GM18951 (cell line): ENCODE data around the gene AGBL4.
"Not testable (repeated sequence)": the region's sequence is repeated elsewhere in the genome, so short reads cannot be mapped to it uniquely, and the experiment has no call there.

ENCODE experiments used
- POLR2A ChIP-seq: IDR thresholded peaks from 4 replicates; pipeline ENCODE4 v1.6.1; 2011; ENCODE audit warnings: mild to moderate bottlenecking; ENCODE audit not compliant: insufficient read length, insufficient read depth; ENCODE audit errors: extremely low read depth
- in situ Hi-C: fragments of 300-500 bp; cut with MboI; formaldehyde crosslinking; loops from one replicate; pipeline ENCODE4 v1.12.0; 2022; ENCODE audit warnings: low sequenced_read_pairs, mixed read lengths, inconsistent platforms; ENCODE audit not compliant: unreplicated experiment

Gene AGBL4

DNA sequence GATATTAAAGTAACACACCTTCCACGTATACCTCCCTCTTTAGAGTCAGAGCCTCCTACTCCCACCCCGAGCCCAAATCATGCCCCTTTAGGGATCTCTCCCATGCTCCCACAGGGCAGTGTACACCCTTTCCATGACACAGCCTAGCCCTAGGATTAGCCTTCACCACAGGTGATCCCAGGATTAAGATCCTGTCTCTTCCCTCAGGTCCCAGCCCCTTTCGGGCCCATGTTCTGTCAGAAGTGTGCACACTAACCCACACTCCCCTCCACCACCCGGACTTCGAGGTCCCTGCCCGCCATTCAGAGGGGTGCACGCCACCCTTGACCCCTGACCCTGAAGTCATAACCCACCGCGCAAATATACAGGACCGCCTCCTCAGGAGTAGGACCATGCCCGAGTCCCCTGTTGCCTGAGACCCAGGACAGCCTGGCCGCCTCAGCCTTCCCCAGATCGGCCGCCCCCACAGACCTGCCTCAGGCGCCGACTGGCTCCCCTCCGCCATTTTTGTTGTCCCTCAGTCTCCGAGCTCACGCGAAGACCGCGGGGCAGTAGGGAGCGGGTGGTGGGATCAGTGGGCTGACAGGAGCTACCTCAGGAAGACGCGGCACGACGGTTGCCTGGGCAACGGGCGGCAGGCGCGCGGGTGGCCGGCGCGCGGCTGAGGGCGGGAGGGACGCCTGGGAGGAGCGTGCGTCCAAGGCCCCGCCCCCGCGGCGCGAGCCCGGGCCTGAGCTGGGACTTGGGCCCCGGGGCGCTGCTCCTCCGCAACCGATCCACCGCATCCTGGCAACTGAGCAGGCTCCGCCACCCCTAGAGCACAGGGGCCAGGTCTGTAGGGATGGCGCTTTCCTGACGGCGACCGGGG is at the start of gene AGBL4:
AGBL4 (minus strand) TSS at position 663 of the 868 bp plus-strand sequence.
- TF ChIP-seq POLR2A, result no peak

DNA sequence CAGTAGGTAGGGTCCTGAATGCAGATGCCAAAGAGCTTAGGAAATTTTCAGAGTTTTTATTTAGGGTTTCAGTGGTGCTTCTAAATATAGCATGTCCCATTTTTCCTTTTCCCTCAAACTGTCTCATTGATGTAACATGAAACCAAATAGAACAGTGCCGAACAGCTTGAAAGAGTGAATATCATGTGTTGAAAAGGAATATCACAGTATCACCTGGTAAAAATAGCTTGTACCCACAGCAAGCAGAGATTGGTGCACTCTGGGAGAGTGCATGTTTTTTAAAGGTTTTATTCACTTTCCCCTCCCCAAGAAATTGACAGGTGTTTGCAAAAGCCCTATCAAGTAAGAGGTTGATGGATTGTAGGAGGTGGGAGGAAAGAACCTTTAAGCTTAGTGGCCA is 43.1 kb upstream of the AGBL4 start:
- TF ChIP-seq POLR2A, result no peak
- in situ Hi-C loops, result no loop called here

More for the DNA sequence above, at the start of gene AGBL4:
- in situ Hi-C loops, result no loop called here

DNA sequence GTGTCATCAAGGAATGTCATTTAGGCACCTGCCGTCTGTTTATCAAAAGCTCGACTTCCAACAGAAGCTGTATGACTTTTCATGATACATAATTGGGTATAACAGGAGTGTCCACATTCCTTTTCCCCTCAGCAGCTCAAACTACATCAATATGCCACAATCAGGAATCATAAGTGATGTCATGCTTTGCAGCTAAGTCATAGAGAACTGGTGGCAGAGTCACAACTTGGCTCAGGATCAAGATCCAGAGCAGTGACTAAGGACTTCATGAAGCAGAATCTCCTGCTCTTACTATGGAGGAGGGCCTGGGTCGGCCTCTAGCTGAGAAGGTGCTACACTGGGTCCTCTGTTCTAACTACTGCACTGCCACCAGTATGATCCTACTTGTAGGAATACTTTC is 36.5 kb upstream of the AGBL4 start:
- TF ChIP-seq POLR2A, result no peak
- in situ Hi-C loops, result no loop called here

DNA sequence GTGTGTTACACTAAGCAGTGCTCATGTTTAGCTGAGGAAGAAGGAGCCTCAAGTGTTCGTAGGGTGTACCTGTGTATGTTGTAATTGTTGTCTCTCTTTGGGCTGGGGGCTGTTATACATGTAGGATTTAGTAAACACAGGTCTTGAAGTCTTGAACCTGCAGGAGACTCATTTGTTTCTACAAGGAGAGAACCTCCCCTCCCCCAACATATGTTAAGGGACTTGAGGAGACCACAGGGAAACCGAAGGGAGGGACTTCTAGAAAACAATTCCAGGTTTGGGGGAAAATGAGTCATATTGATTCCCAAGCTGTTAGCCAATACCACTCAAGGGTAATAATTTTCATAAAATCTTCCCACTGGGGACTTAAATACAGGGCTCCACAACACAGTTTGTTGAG is 25.0 kb upstream of the AGBL4 start:
- in situ Hi-C loops, result no loop called here
- TF ChIP-seq POLR2A, result no peak

DNA sequence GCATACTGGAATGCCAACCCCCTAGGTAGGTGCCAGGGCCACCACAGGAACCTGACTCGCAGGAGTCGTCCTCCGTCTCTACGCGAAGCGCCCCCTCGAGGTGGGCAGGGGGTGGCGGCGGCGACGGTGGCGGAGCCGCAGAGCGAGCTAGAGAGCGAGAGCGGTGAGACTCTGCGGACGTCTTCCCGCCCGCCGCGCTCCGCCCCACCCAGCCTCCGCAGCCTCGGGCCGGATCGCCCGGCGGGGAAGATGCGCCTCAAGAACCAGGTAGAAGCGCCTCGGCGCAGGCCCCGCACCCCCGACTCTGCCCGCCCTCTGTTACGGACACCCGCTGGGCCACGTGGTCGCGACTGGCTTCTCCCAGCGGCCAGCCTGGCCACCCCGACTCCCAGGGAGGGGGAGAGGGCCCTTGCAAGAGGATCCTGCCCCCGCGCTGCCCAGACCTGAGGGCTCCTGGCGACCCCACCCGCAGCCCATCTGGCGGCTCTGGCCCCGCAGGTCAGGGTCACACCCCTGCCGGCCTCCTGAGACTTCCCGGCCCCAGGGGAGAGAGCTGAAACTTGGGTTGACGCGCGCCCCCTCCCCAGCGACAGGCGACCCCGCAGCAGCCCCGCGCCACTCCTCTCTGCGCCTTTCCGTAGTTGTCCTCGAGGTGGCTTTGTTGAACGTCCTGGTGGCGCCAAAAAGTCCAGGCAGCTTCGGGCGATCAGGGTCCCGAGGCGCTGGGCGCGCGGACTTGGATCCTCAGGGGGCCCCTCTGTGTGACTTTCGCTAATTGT is 24.4 kb upstream of the AGBL4 start:
- in situ Hi-C loops, result no loop called here

DNA sequence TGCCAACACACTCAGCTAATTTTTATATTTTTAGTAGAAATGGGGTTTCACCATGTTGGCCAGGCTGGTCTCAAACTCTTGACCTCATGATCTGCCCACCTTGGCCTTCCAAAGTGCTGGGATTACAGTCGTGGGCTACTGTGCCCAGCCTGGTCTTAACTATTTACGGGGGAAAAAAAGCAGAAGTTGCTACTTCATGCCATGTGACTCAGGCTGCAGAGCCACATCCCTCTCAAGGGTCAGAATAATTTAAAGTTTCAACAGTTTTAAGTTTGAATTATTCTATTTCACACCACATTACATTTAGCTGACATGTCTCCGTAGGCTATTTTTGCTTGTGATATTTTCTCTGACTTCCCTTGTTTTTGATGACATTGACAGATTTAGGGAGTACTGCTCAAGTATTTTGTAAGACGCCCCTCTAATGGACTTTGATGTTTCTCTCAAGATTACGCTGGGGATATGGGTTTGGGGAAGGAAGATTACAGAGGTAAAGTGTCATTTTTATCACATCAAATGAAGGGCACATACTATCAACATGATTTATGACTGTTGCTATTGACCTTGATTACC is 14.6 kb upstream of the AGBL4 start:
- no peak for TF ChIP-seq POLR2A
- in situ Hi-C loops, result no loop called here

More for the DNA sequence above, 24.4 kb upstream of the AGBL4 start:
- TF ChIP-seq POLR2A, result no peak

DNA sequence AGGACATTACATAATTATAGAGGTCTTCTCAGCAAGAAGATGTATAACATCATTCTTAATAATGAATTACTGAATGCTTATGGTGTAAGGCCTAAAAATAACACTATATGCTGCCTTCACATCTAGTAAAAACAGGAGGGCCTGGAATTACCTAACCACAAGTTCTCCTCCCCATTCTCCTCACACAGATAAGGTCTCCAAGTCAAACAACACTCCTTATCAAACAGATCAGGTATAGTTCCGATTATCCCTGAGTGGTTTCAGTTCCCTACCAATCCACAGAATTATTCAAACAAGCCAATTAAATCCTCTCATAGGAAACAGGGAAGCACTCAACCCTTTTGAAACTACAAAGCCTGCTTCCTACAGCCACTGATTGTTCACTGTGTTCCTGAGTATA is 4.0 kb upstream of the AGBL4 start:
- no peak for TF ChIP-seq POLR2A
- in situ Hi-C loops, result no loop called here

DNA sequence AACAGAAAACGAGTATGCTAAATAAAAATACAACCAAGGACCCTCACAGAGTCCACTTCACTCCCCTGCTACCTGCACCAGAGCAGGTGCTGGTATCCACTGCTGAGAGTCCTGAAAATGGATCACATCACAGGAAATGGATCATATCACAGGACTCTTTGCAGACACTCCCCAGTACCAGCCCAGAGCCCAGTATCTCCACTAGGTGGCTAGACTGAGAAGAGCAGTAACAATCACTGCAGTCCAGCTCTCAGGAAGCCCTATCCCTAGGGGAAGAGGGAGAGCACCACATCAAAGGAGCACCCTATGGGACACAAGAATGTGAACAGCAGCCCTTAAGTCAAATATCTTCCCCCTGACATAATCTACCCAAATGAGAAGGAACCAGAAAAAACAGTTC is 28.0 kb downstream of the AGBL4 start:
- TF ChIP-seq POLR2A, result no peak
- in situ Hi-C loops, result no loop called here

DNA sequence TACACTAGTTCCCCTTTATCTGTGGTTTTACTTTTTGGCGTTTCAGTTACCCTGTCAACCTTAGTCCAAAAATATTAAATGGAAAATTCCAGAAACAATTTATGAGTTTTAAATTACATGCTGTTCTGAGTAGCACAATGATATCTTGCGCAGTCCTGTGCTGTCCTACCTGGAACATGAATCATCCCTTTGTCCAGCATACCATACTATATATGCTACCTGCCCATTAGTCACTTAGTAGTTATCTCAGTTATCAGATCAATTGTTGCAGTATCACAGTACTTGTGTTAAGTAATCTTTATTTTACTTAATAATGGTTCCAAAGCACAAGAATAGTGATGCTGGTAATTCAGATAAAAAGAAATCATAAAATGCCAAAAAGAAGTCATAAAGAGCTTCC is 52.7 kb downstream of the AGBL4 start:
- in situ Hi-C loops, result no loop called here
- TF ChIP-seq POLR2A, result no peak

DNA sequence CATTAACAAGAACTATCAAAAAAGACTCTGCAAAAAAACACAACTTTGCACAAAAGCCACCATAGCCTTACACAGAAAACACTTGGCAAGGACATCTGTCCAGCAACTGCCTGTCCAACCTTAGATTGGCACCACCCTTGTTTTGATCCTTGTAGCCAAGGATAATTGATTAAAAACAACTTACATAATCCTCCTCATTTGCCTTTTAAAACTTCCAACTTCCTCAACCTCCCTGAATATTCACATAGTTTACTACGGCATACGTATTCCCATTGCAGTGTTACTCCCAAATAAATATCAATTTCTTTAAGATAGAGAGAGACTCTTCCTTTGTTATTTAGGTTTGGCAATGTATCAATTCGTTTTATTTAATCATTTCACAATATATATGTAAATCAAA is 72.4 kb downstream of the AGBL4 start:
- in situ Hi-C loops, result no loop called here
- TF ChIP-seq POLR2A, result no peak

DNA sequence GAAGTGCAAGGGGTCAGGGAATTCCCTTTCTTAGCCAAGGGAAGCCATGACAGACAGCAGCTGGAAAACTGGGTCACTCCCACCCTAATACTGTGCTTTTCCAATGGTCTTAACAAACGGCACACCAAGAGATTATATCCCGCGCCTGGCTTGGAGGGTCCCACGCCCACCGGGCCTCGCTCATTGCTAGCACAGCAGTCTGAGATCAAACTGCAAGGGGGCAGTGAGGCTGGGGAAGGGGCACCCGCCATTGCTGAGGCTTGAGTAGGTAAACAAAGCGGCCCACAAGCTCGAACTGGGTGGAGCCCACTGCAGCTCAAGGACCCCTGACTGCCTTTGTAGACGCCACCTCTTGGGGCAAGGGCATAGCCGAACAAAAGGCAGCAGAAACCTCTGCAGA is 108.5 kb downstream of the AGBL4 start:
- in situ Hi-C loops, result not testable (repeated sequence)

DNA sequence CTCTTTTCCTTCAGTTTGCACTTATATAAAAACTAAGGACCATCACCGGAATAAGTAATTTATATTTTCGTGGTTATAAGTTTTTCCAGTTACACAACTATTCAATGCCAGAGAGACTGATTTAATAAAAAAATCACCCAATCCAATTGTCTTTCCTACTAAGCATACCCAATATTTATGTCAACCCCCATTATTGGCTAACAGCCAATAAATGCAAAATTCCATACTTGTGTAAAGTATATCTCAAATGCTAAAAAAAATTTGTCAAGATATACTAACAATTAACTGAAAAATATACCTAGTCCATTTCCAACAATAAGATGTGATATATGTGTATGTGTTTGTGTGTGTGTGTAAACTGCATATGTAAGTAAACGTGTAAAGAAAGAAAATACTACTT is 117.4 kb downstream of the AGBL4 start:
- TF ChIP-seq POLR2A, result no peak
- in situ Hi-C loops, result no loop called here

DNA sequence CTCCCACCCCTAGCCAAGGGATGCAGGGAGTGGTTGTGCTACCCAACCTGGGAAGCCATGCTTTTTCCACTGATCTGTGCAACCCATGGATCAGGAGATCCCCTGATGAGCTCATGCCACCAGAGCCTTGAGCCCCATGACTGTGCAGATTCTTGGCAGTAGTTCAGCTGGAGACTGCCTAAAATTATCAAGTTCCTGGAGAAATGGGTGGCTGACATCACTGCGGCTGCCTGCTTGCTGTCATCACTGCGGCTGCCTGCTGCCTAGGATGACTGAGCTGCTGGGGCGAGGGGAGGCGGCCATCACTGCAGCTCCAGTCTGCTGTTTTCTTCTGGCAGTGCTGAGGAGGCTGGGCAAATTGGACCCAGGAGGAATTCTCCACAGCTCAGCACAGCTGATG is 159.2 kb downstream of the AGBL4 start:
- TF ChIP-seq POLR2A, result no peak
- in situ Hi-C loops, result no loop called here

DNA sequence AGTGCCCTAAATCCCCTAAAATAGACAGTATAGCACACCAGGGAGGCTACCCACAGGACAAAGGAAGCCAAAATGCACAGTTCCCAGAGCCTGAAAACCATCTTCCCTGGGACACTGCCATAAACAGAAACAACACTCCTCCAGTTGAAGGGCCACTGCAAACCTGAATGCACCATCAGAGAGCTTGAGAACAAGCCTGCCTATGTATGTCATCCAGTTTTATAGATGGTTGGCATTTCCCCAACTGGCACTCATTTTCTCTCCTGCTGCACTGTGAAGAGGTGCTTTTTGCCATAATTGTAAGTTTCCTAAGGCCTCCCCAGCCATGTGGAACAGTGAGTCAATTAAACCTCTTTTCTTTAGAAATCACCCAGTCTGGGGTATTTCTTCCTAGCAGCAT is 169.0 kb downstream of the AGBL4 start:
- no peak for TF ChIP-seq POLR2A
- in situ Hi-C loops, result no loop called here
